HCT116 (cell line): ENCODE results near the gene NFKBIL1. TPM values are rescaled to one million over a fixed set of nuclear protein-coding genes. Genes with fewer than 3 reads are reported as not detected.

Source experiments
- ATAC-seq: fragments of 200-7000 bp; cut with Tn5 transposase; 2 replicates; pipeline ENCODE4 v1.9.1; 2020; ENCODE audit warnings: mild to moderate bottlenecking, moderate library complexity
- BruUV-seq: library from RNA; stranded (reverse); fragments of 400-500 nt; replicated peaks from 2 replicates; lab custom pipeline; 2021; lab: Mats Ljungman, UMichigan
- CTCF ChIA-PET: fragments of 300-600 bp; sonication (Branson Sonifier 250); formaldehyde crosslinking; loops from one replicate; lab custom pipeline; 2021; ENCODE audit warnings: antibody characterized with exemption; lab: Charles Lee
- POLR2A ChIA-PET: fragments of 300-600, 350-600 bp; sonication (Branson Sonifier 250); formaldehyde crosslinking; loops from one replicate; lab custom pipeline; 2021; ENCODE audit warnings: antibody characterized with exemption; lab: Charles Lee
- RAD21 ChIA-PET, 2 experiments: fragments of 300-600 bp; sonication (Branson Sonifier 250); formaldehyde crosslinking; loops; one replicate each; lab custom pipeline; 2023; ENCODE audit warnings: low total read pairs in 2 of 2; ENCODE audit not compliant: uncharacterized antibody in 2 of 2, unreplicated experiment in 2 of 2, low non-redundant PET in 1 of 2; lab: Charles Lee
- DNase-seq: peaks from one replicate; pipeline ENCODE4 v3.0.0-alpha.2; 2010; ENCODE audit warnings: low read depth, low spot score
- H2AFZ ChIP-seq: fragments of 200-600 bp; shearing (Covaris generic), sonication (generic); 2 replicates; pipeline ENCODE4 v1.6.1; 2017; ENCODE audit warnings: low read depth, mixed run types, mixed read lengths, antibody characterized with exemption, low read length; ENCODE audit not compliant: poor library complexity, severe bottlenecking
- H3K27ac ChIP-seq: 2 replicates; pipeline ENCODE4 v1.5.1; 2012; ENCODE audit warnings: low read depth, low read length
- H3K27me3 ChIP-seq: fragments of 200-600 bp; sonication (generic); 2 replicates; pipeline ENCODE4 v1.6.1; 2016; ENCODE audit warnings: mixed run types, low read length, mixed read lengths; ENCODE audit not compliant: insufficient read depth
- H3K36me3 ChIP-seq, 2 experiments: fragments of 200-500 bp in 1 of 2; fragments of 200-600 bp in 1 of 2; sonication (Bioruptor generic) in 1 of 2; sonication (generic) in 1 of 2; 2 replicates each; pipeline versions ENCODE4 v1.5.1 to v1.6.1; 2014 to 2016; ENCODE audit warnings: low read length in 2 of 2, inconsistent platforms in 1 of 2, mixed read lengths in 1 of 2, mixed run types in 1 of 2; ENCODE audit not compliant: insufficient read depth in 2 of 2, control insufficient read depth in 1 of 2
- H3K4me1 ChIP-seq, 2 experiments: fragments of 200-600 bp in 1 of 2; sonication (generic) in 1 of 2; 2 replicates each; pipeline versions ENCODE4 v1.5.1 to v1.6.1; 2012 to 2017; ENCODE audit warnings: low read length in 2 of 2, inconsistent platforms in 1 of 2, mild to moderate bottlenecking in 1 of 2, mixed read lengths in 1 of 2, mixed run types in 1 of 2, moderate library complexity in 1 of 2; ENCODE audit not compliant: insufficient read depth in 2 of 2, control insufficient read depth in 1 of 2
- H3K4me2 ChIP-seq: fragments of 200-600 bp; sonication (generic); 2 replicates; pipeline ENCODE4 v1.6.1; 2017; ENCODE audit warnings: mixed run types, low read length, mixed read lengths
- H3K4me3 ChIP-seq, 2 experiments: fragments of 200-600 bp in 1 of 2; sonication (generic) in 1 of 2; replicated peaks in 1 of 2; 2 replicates each; pipeline ENCODE4 v1.5.1; 2011 to 2016; ENCODE audit warnings: low read length in 2 of 2, control low read depth in 1 of 2, low read depth in 1 of 2, mild to moderate bottlenecking in 1 of 2, mixed read lengths in 1 of 2, mixed run types in 1 of 2
- H3K79me2 ChIP-seq: fragments of 200-600 bp; sonication (generic); 2 replicates; pipeline ENCODE4 v1.6.1; 2017; ENCODE audit warnings: mild to moderate bottlenecking, mixed run types, low read length, moderate library complexity, mixed read lengths; ENCODE audit not compliant: insufficient read depth
- H3K9ac ChIP-seq: fragments of 200-600 bp; sonication (generic); 2 replicates; pipeline ENCODE4 v1.6.1; 2016; ENCODE audit warnings: low read length, mixed read lengths
- H3K9me2 ChIP-seq: fragments of 200-600 bp; sonication (generic), shearing (Covaris generic); 2 replicates; pipeline ENCODE4 v1.6.1; 2017; ENCODE audit warnings: mixed run types, mild to moderate bottlenecking, moderate library complexity; ENCODE audit not compliant: insufficient read depth
- H3K9me3 ChIP-seq, 2 experiments: fragments of 200-500 bp in 1 of 2; fragments of 200-600 bp in 1 of 2; sonication (Bioruptor generic) in 1 of 2; sonication (generic) in 1 of 2; 2 replicates each; pipeline ENCODE4 v1.6.1; 2014 to 2017; ENCODE audit warnings: low read length in 2 of 2, mixed read lengths in 2 of 2, inconsistent platforms in 1 of 2, low read depth in 1 of 2, mild to moderate bottlenecking in 1 of 2, mixed run types in 1 of 2, moderate library complexity in 1 of 2; ENCODE audit not compliant: control insufficient read depth in 1 of 2, insufficient read depth in 1 of 2
- H4K20me1 ChIP-seq: fragments of 200-600 bp; sonication (generic), shearing (Covaris generic); 2 replicates; pipeline ENCODE4 v1.6.1; 2017; ENCODE audit warnings: mixed run types, mild to moderate bottlenecking, moderate library complexity; ENCODE audit not compliant: insufficient read depth
- ELF1 ChIP-seq: IDR thresholded peaks from 2 replicates; pipeline ENCODE4 v1.6.1; 2012; ENCODE audit warnings: low read depth, borderline replicate concordance
- EZH2 ChIP-seq: fragments of 200-600 bp; sonication (generic); IDR thresholded peaks from 2 replicates; pipeline ENCODE4 v1.6.1; 2017; ENCODE audit warnings: antibody characterized with exemption, mixed run types
- EZH2phosphoT487 ChIP-seq: fragments of 200-600 bp; IDR thresholded peaks from 2 replicates; pipeline ENCODE4 v1.6.1; 2018; ENCODE audit warnings: antibody characterized with exemption, borderline replicate concordance
- POLR2AphosphoS5 ChIP-seq: IDR thresholded peaks from 2 replicates; pipeline ENCODE4 v1.6.1; 2011; ENCODE audit warnings: mild to moderate bottlenecking, low read depth, low read length, moderate library complexity
- REST ChIP-seq: IDR thresholded peaks from 2 replicates; pipeline ENCODE4 v1.6.1; 2012; ENCODE audit warnings: low read depth
- SIN3A ChIP-seq: IDR thresholded peaks from 2 replicates; pipeline ENCODE4 v1.6.1; 2012; ENCODE audit warnings: low read depth
- SRF ChIP-seq: IDR thresholded peaks from 2 replicates; pipeline ENCODE4 v1.6.1; 2012; ENCODE audit warnings: low read depth
- TCF7L2 ChIP-seq: IDR thresholded peaks from 2 replicates; pipeline ENCODE4 v1.7.0; 2011; ENCODE audit warnings: borderline replicate concordance, inconsistent platforms; ENCODE audit not compliant: insufficient read depth, insufficient read length; ENCODE audit errors: extremely low read depth
- YY1 ChIP-seq: IDR thresholded peaks from 2 replicates; pipeline ENCODE4 v1.6.1; 2011; ENCODE audit warnings: low read length, low read depth, moderate library complexity, mild to moderate bottlenecking; ENCODE audit not compliant: insufficient replicate concordance; ENCODE audit errors: extremely low read depth
- ZBTB33 ChIP-seq: IDR thresholded peaks from 2 replicates; pipeline ENCODE4 v1.6.1; 2011; ENCODE audit warnings: mild to moderate bottlenecking, low read length, moderate library complexity; ENCODE audit not compliant: insufficient replicate concordance; ENCODE audit errors: extremely low read depth
- ZNF274 ChIP-seq: fragments of 200-500 bp; sonication (Bioruptor generic); IDR thresholded peaks from 2 replicates; pipeline ENCODE4 v1.6.1; 2014; ENCODE audit warnings: mild to moderate bottlenecking, low read depth, low read length, inconsistent platforms
- intact Hi-C: fragments of 100-400 bp; cut with micrococcal nuclease; formaldehyde crosslinking; loops from 2 replicates; pipeline ENCODE4 v1.10.0; 2022
- total RNA-seq: library from RNA; stranded (reverse); gene quantifications from one replicate; pipeline ENCODE4 v1.2.1, GENCODE V29; 2021; ENCODE audit not compliant: unreplicated experiment

NFKBIL1 gene
- total RNA-seq, 1 experiment from 2014 or later: 26.6 TPM

- TF ChIP-seq YY1 (no peak), SRF (no peak), ZNF274 (no peak), EZH2phosphoT487 (no peak), POLR2AphosphoS5 (no peak), ELF1 (no peak), REST (no peak), ZBTB33 (no peak), EZH2 (no peak), SIN3A (no peak), TCF7L2 (no peak)
- Histone ChIP-seq H3K4me2 (no peak overlapping the region), H3K27me3 (no peaks in the 10 kb centered on the region), H3K4me1 (no peaks in the 10 kb centered on the region), H4K20me1 (no peaks in the 10 kb centered on the region), H3K9me3 (no peaks in the 10 kb centered on the region), H3K36me3 (no peaks in the 10 kb centered on the region), H2AFZ (no peak overlapping the region), H3K79me2 (no peaks in the 10 kb centered on the region), H3K9ac (no peak overlapping the region), H3K27ac (no peak overlapping the region), H3K4me3 (no peak overlapping the region), H3K9me2 (no peaks in the 10 kb centered on the region)
- ChIA-PET CTCF (interaction anchor here (0.6 to 2.0 kb wide), 3 partner anchors 10 to 42 kb away, joined by 3 to 7 read pairs (median 3); partner anchors contain the start of gene ATP6V1G2), RAD21 (no interaction called here), POLR2A (no interaction called here)
- DNase-seq (no peak), ATAC-seq (no peak)
- intact Hi-C loops: no loop called here
- BruUV-seq: no TSS peak
Measured at GRCh38 chr6:31587791-31588777, 40.7 kb downstream of the NFKBIL1 start.
